HG03175 (cell line): ENCODE results near the gene PLAGL1.
A peak's percentile ranks its signal among the peaks of the same experiment; 100 is the strongest.
"Not testable (repeated sequence)": the region's sequence is repeated elsewhere in the genome, so short reads cannot be mapped to it uniquely, and the experiment has no call there.

Experiments used
- ATAC-seq: cut with Tn5 transposase; IDR thresholded peaks from one replicate; pipeline ENCODE4 v1.9.1; 2021; ENCODE audit warnings: mild to moderate bottlenecking, moderate library complexity; ENCODE audit not compliant: unreplicated experiment

Gene PLAGL1

GRCh38 chr6:144009628-144010027, 1.6 kb upstream of the PLAGL1 start:
- ATAC-seq: not testable (repeated sequence)

GRCh38 chr6:144008846-144009245, 787 bp upstream of the PLAGL1 start:
- no peak for ATAC-seq

- ATAC-seq: peak; percentile 25
Observed at GRCh38 chr6:144007478-144008119, 460 bp downstream of the PLAGL1 start.

- no peak for ATAC-seq
Observed at GRCh38 chr6:144006736-144007477, 1.2 kb downstream of the PLAGL1 start.

- ATAC-seq: no peak
Observed at GRCh38 chr6:143999406-143999805, 8.7 kb downstream of the PLAGL1 start.

GRCh38 chr6:143998686-143999085, 9.4 kb downstream of the PLAGL1 start:
- ATAC-seq: no peak

- no peak for ATAC-seq
Observed at GRCh38 chr6:143993965-143994646, 14.0 kb downstream of the PLAGL1 start.

- no peak for ATAC-seq
Observed at GRCh38 chr6:143992285-143992684, 15.8 kb downstream of the PLAGL1 start.

GRCh38 chr6:143986463-143987065, 21.5 kb downstream of the PLAGL1 start:
- no peak for ATAC-seq

- no peak for ATAC-seq
Observed at GRCh38 chr6:143984666-143985065, 23.4 kb downstream of the PLAGL1 start.

- ATAC-seq: no peak
Observed at GRCh38 chr6:143982968-143983367, 25.1 kb downstream of the PLAGL1 start.

- ATAC-seq: no peak
Observed at GRCh38 chr6:143980921-143981320, 27.1 kb downstream of the PLAGL1 start.

GRCh38 chr6:143976806-143977349, 31.2 kb downstream of the PLAGL1 start:
- ATAC-seq: no peak

- ATAC-seq: no peak
Observed at GRCh38 chr6:143974089-143974488, 34.0 kb downstream of the PLAGL1 start.

- ATAC-seq: no peak
Observed at GRCh38 chr6:143973097-143973966, 34.7 kb downstream of the PLAGL1 start.

GRCh38 chr6:143971482-143972205, 36.4 kb downstream of the PLAGL1 start:
- ATAC-seq: no peak

- ATAC-seq: no peak
Observed at GRCh38 chr6:143970456-143971218, 37.4 kb downstream of the PLAGL1 start.

GRCh38 chr6:143969077-143969476, 39.0 kb downstream of the PLAGL1 start:
- no peak for ATAC-seq
